ENCODE results near the gene KLK13.

Gene KLK13

GRCh38 chr19:51060336-51060735, 4.6 kb downstream of the KLK13 start:
- H3K36me3 Mint-ChIP-seq (ENCODE audit: low read depth), result no peaks in the 10 kb centered on the region
- H3K4me1 Mint-ChIP-seq (ENCODE audit: low read depth), result no peaks in the 10 kb centered on the region
- no peak overlapping the region for H3K27ac Mint-ChIP-seq
- H3K9me3 Mint-ChIP-seq, result no peaks in the 10 kb centered on the region
- no peak overlapping the region for H3K4me3 Mint-ChIP-seq
- H3K27me3 Mint-ChIP-seq (ENCODE audit: low read depth), result peaks cover 23% of the 10 kb centered on the region

GRCh38 chr19:51059715-51060114, 5.2 kb downstream of the KLK13 start:
- no peaks in the 10 kb centered on the region for H3K36me3 Mint-ChIP-seq (ENCODE audit: low read depth)
- no peaks in the 10 kb centered on the region for H3K9me3 Mint-ChIP-seq
- no peaks in the 10 kb centered on the region for H3K4me1 Mint-ChIP-seq (ENCODE audit: low read depth)
- H3K27me3 Mint-ChIP-seq (ENCODE audit: low read depth), result peaks cover 26% of the 10 kb centered on the region
- no peak overlapping the region for H3K4me3 Mint-ChIP-seq
- H3K27ac Mint-ChIP-seq, result no peak overlapping the region

DNA sequence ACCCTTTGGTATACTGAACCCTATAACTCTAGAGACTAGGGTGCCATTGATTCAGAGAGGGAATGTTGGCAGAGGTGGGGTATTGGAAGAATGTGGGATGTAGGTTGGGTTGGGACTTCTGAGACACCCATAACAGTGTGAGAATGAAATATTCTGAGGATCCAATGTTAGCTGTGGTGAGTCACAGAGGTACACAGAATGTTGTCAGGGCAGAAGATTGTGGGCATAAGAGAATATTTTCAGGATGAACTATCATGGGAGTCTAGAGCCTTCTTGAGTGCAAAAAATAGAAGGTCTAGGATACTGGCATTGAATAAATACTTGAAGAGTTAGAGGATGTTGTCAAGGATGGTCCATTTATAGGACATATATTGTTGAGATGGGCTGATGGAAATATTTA, 9.0 kb downstream of the KLK13 start:
- Mint-ChIP-seq H3K9me3 (no peaks in the 10 kb centered on the region), H3K4me3 (no peak overlapping the region), H3K36me3 (ENCODE audit: low read depth) (no peaks in the 10 kb centered on the region), H3K27ac (no peak overlapping the region), H3K27me3 (ENCODE audit: low read depth) (peaks cover 28% of the 10 kb centered on the region), H3K4me1 (ENCODE audit: low read depth) (no peaks in the 10 kb centered on the region)

DNA sequence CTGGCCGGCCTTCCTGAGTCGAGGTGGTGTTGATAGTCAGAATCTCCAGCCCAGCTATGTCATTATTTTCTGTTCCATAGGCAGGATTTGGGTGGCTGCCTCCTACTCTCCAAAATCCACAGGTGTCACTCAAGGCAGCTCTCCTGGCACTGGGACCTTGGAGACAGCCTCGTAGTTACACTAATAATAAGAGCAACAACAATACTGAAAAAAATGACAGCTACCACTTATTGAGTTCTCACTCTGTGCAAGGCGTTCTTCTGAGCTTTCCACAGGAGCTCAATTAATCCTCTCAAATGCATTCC, 17.9 kb downstream of the KLK13 start:
- Mint-ChIP-seq H3K9me3 (no peaks in the 10 kb centered on the region), H3K36me3 (ENCODE audit: low read depth) (no peaks in the 10 kb centered on the region), H3K27me3 (ENCODE audit: low read depth) (peaks cover 3% of the 10 kb centered on the region), H3K4me3 (no peak overlapping the region), H3K4me1 (ENCODE audit: low read depth) (no peaks in the 10 kb centered on the region), H3K27ac (no peak overlapping the region)

- Mint-ChIP-seq H3K27me3 (ENCODE audit: low read depth) (peaks cover 3% of the 10 kb centered on the region), H3K9me3 (no peaks in the 10 kb centered on the region), H3K4me3 (no peak overlapping the region), H3K27ac (no peak overlapping the region), H3K36me3 (ENCODE audit: low read depth) (no peaks in the 10 kb centered on the region), H3K4me1 (ENCODE audit: low read depth) (no peaks in the 10 kb centered on the region)
Observed at GRCh38 chr19:51044327-51044726, 20.6 kb downstream of the KLK13 start.

GRCh38 chr19:51043497-51043896, 21.4 kb downstream of the KLK13 start:
- Mint-ChIP-seq H3K27me3 (ENCODE audit: low read depth) (peaks cover 3% of the 10 kb centered on the region), H3K4me3 (no peak overlapping the region), H3K4me1 (ENCODE audit: low read depth) (no peaks in the 10 kb centered on the region), H3K27ac (no peak overlapping the region), H3K9me3 (no peaks in the 10 kb centered on the region), H3K36me3 (ENCODE audit: low read depth) (no peaks in the 10 kb centered on the region)

- H3K27ac Mint-ChIP-seq, result no peak overlapping the region
- H3K4me1 Mint-ChIP-seq (ENCODE audit: low read depth), result no peaks in the 10 kb centered on the region
- H3K27me3 Mint-ChIP-seq (ENCODE audit: low read depth), result no peaks in the 10 kb centered on the region
- no peaks in the 10 kb centered on the region for H3K9me3 Mint-ChIP-seq
- no peaks in the 10 kb centered on the region for H3K36me3 Mint-ChIP-seq (ENCODE audit: low read depth)
- no peak overlapping the region for H3K4me3 Mint-ChIP-seq
Observed at GRCh38 chr19:51040151-51040550, 24.7 kb downstream of the KLK13 start.

- Mint-ChIP-seq H3K36me3 (ENCODE audit: low read depth) (no peaks in the 10 kb centered on the region), H3K27me3 (ENCODE audit: low read depth) (no peaks in the 10 kb centered on the region), H3K4me3 (no peak overlapping the region), H3K9me3 (no peaks in the 10 kb centered on the region), H3K27ac (no peak overlapping the region), H3K4me1 (ENCODE audit: low read depth) (no peaks in the 10 kb centered on the region)
Observed at GRCh38 chr19:51036519-51036918, 28.4 kb downstream of the KLK13 start.

DNA sequence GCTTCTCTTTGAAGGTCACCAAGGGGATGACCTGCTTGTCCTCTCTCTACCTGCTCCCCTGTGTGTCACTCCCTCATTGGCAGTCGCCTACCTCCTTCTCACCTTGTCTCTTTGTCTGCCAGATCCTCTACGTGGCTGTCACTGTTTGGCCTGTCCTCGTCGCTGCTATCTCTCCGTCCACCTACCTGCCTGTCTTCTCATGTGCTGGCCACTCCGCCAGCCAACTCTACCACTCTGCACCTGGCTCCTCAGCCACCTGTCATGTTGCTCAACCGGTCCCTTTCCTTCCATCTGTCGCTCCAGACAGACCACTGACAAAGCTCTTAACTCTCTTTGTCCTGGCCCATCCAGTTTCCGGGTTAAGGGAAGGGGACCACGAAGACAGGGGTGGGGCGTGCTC, 30.2 kb downstream of the KLK13 start, which contains the start of gene KLK12:
KLK12 (minus strand) TSS at position 299 of the 400 bp plus-strand sequence. CDS start 381 bp downstream, outside the sequence.
- Mint-ChIP-seq H3K4me3 (no peak within 1 kb of the TSS), H3K4me1 (ENCODE audit: low read depth) (no peaks in the 10 kb centered on the region), H3K9me3 (no peaks in the 10 kb centered on the region), H3K27ac (no peak within 1 kb of the TSS), H3K27me3 (ENCODE audit: low read depth) (no peaks in the 10 kb centered on the region), H3K36me3 (ENCODE audit: low read depth) (no peaks in the 10 kb centered on the region)

DNA sequence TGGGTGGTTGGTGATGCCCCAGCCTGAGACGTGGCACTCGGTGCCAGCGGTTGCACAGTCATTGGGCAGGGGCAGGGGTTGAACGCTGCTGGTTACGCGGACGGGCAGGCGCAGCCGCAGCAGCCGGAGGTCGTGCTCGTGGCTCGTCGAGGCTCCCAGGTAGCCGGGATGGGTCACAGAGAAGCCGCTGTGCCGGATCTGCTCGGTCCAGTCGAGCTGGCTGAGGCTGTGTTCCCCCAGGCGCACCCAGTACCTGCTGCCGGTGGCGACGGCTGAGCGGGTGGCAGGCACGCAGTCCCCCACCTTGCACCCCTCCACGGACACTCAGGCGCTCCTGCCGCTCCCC, 33.0 kb downstream of the KLK13 start:
- no peak overlapping the region for H3K27ac Mint-ChIP-seq
- peaks cover 1% of the 10 kb centered on the region for H3K27me3 Mint-ChIP-seq (ENCODE audit: low read depth)

GRCh38 chr19:51031220-51031879, 33.5 kb downstream of the KLK13 start:
- Mint-ChIP-seq H3K27me3 (ENCODE audit: low read depth) (peaks cover 4% of the 10 kb centered on the region), H3K4me3 (no peak overlapping the region), H3K9me3 (no peaks in the 10 kb centered on the region), H3K27ac (no peak overlapping the region), H3K36me3 (ENCODE audit: low read depth) (no peaks in the 10 kb centered on the region), H3K4me1 (ENCODE audit: low read depth) (no peaks in the 10 kb centered on the region)

More for the DNA sequence above, 33.0 kb downstream of the KLK13 start:
- H3K4me1 Mint-ChIP-seq (ENCODE audit: low read depth), result no peaks in the 10 kb centered on the region
- H3K4me3 Mint-ChIP-seq, result no peak overlapping the region
- no peaks in the 10 kb centered on the region for H3K9me3 Mint-ChIP-seq
- H3K36me3 Mint-ChIP-seq (ENCODE audit: low read depth), result no peaks in the 10 kb centered on the region

DNA sequence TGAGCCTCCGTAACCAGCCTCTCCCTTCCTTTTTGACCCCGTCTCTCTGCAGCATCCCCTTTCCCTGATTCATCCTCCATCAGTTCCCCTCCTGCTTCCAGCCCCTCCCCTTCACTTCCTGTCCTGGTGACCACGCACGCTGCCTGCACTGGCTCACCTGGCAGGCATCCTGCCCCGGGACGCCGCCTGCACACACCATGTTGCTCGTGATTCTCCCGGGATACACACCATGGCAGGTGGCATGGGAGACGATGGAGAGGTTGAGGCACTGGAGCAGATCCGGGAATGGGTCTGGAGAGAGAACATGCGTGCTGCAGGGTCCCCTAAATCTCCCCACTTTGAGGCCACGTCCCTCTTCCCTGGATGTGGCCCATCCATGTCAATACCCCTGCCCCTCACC, 34.3 kb downstream of the KLK13 start:
- Mint-ChIP-seq H3K4me1 (ENCODE audit: low read depth) (no peaks in the 10 kb centered on the region), H3K36me3 (ENCODE audit: low read depth) (no peaks in the 10 kb centered on the region), H3K4me3 (no peak overlapping the region), H3K27me3 (ENCODE audit: low read depth) (peaks cover 4% of the 10 kb centered on the region), H3K9me3 (no peaks in the 10 kb centered on the region), H3K27ac (no peak overlapping the region)

DNA sequence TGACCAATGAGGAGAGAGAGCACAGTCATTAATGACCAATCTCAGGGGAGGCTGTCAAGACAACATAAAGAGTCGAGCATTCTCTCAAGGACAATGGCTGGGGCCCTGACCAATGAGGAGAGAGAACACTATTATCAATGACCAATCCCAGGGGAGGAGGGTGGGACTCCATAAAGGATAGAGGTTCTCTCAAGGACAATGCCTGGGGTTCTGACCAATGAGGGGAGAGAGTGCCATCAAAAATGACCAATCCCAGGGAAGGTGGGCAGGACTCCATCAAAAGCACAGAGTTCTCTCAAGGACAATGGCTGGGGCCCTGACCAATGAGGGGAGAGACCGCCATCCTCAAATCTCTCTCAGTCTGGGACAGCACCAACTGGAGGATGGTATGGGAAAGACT, 35.2 kb downstream of the KLK13 start:
- Mint-ChIP-seq H3K27me3 (ENCODE audit: low read depth) (peaks cover 4% of the 10 kb centered on the region), H3K27ac (no peak overlapping the region), H3K36me3 (ENCODE audit: low read depth) (no peaks in the 10 kb centered on the region), H3K9me3 (no peaks in the 10 kb centered on the region), H3K4me1 (ENCODE audit: low read depth) (no peaks in the 10 kb centered on the region), H3K4me3 (no peak overlapping the region)

DNA sequence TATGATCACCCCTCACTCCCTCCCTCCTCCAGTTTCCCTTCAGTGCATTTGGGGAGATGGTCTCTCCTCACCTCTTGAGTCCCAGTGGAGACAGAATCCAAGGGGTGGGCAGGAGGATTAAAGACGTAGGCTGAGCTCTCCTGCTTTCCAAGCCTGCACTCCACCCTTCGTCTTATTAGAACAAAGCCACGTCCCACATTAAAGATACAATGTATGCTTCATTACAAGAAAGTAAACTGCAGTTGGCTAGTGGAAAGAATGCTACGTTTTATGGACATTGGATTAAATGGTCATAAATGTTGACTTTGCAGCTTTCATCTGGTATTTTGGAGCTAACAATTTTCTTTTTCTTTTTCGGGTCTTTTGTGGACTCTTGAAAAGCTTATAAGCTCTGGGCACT, 37.0 kb downstream of the KLK13 start:
- Mint-ChIP-seq H3K9me3 (no peaks in the 10 kb centered on the region), H3K4me3 (no peak overlapping the region), H3K27ac (no peak overlapping the region), H3K4me1 (ENCODE audit: low read depth) (no peaks in the 10 kb centered on the region), H3K36me3 (ENCODE audit: low read depth) (no peaks in the 10 kb centered on the region), H3K27me3 (ENCODE audit: low read depth) (peaks cover 5% of the 10 kb centered on the region)

GRCh38 chr19:51027126-51027806, 37.6 kb downstream of the KLK13 start:
- H3K9me3 Mint-ChIP-seq, result no peaks in the 10 kb centered on the region
- no peaks in the 10 kb centered on the region for H3K4me1 Mint-ChIP-seq (ENCODE audit: low read depth)
- no peak overlapping the region for H3K4me3 Mint-ChIP-seq
- H3K36me3 Mint-ChIP-seq (ENCODE audit: low read depth), result no peaks in the 10 kb centered on the region
- H3K27me3 Mint-ChIP-seq (ENCODE audit: low read depth), result peaks cover 10% of the 10 kb centered on the region
- H3K27ac Mint-ChIP-seq, result no peak overlapping the region

DNA sequence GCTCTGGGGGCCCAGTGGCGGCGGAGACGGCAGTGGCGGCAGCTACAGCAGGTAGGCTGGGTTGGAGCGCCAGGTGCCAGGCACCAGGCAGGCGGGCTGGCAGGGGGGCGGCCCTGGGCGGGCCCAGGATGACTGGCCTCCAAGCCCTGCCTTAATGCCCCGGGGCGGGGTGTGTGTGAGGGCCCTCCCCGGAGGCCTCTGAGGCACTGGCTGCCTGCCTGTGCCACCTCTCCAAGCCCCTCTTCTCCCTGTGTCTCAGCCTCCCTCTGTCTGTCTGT, 38.4 kb downstream of the KLK13 start, which contains the start of gene KLK11:
KLK11 (minus strand) TSS at position 63 of the 278 bp plus-strand sequence. CDS start 985 bp downstream, outside the sequence.
- Mint-ChIP-seq H3K27ac (no peak within 1 kb of the TSS), H3K27me3 (ENCODE audit: low read depth) (peaks cover 10% of the 10 kb centered on the region), H3K9me3 (no peaks in the 10 kb centered on the region), H3K4me3 (no peak within 1 kb of the TSS), H3K36me3 (ENCODE audit: low read depth) (no peaks in the 10 kb centered on the region), H3K4me1 (ENCODE audit: low read depth) (no peaks in the 10 kb centered on the region)
